SK-N-SH treated with all-trans-retinoic acid at 6 μM for 48 hours (cell line): Measurements from ENCODE around the gene LRFN2.

Experiments used
- ARNTL ChIP-seq: fragments of 450-650 bp; formaldehyde crosslinking; IDR thresholded peaks from 2 replicates; pipeline ENCODE4 v1.5.0; 2020; ENCODE audit warnings: low read depth, mild to moderate bottlenecking, moderate library complexity, borderline replicate concordance
- BACH2 ChIP-seq: fragments of 250-450 bp; sonication (Bioruptor Pico); IDR thresholded peaks from 2 replicates; pipeline ENCODE4 v1.9.0; 2021; ENCODE audit warnings: mild to moderate bottlenecking, borderline replicate concordance
- CREB5 ChIP-seq: fragments of 250-450 bp; sonication (Bioruptor Pico); IDR thresholded peaks from 2 replicates; pipeline ENCODE4 v1.5.1; 2020; ENCODE audit warnings: low read depth, mild to moderate bottlenecking, moderate library complexity
- CSDC2 ChIP-seq: fragments of 250-450 bp; sonication (Bioruptor Pico); IDR thresholded peaks from 2 replicates; pipeline ENCODE4 v1.5.0; 2020; ENCODE audit warnings: mild to moderate bottlenecking, moderate library complexity
- GLIS3 ChIP-seq: fragments of 250-450 bp; sonication (Bioruptor Pico); IDR thresholded peaks from 2 replicates; pipeline ENCODE4 v1.5.0; 2020; ENCODE audit warnings: mild to moderate bottlenecking, moderate library complexity
- OSR1 ChIP-seq: fragments of 250-450 bp; sonication (Bioruptor Pico); IDR thresholded peaks from 2 replicates; pipeline ENCODE4 v1.8.0; 2022; ENCODE audit warnings: moderate library complexity, mild to moderate bottlenecking, inconsistent platforms
- POU6F1 ChIP-seq: fragments of 250-450 bp; sonication (Bioruptor Pico); IDR thresholded peaks from 2 replicates; pipeline ENCODE4 v1.8.0; 2021; ENCODE audit warnings: low read depth, mild to moderate bottlenecking, moderate library complexity, borderline replicate concordance
- RARB ChIP-seq: fragments of 250-450 bp; sonication (Bioruptor Pico); IDR thresholded peaks from 2 replicates; pipeline ENCODE4 v1.8.0; 2021; ENCODE audit warnings: mild to moderate bottlenecking, moderate library complexity
- ZFP3 ChIP-seq: fragments of 250-450 bp; sonication (Bioruptor Pico); IDR thresholded peaks from 2 replicates; pipeline ENCODE4 v1.5.0; 2020; ENCODE audit warnings: mild to moderate bottlenecking, moderate library complexity
- ZFP30 ChIP-seq: fragments of 450-650 bp; formaldehyde crosslinking; IDR thresholded peaks from 2 replicates; pipeline ENCODE4 v1.5.0; 2022; ENCODE audit warnings: mild to moderate bottlenecking, moderate library complexity
- ZNF565 ChIP-seq: fragments of 450-650 bp; formaldehyde crosslinking; conservative IDR thresholded peaks from 2 replicates; pipeline ENCODE4 v1.5.0; 2020; ENCODE audit warnings: low read depth, mild to moderate bottlenecking, moderate library complexity
- ZNF8 ChIP-seq: fragments of 450-650 bp; formaldehyde crosslinking; IDR thresholded peaks from 2 replicates; pipeline ENCODE4 v1.5.0; 2020; ENCODE audit warnings: mild to moderate bottlenecking, moderate library complexity
- TF ChIP-seq, protein P1 (sequence below): fragments of 250-450 bp; sonication (Bioruptor Pico); IDR thresholded peaks from 2 replicates; pipeline ENCODE4 v1.8.0; 2020; ENCODE audit warnings: mild to moderate bottlenecking, moderate library complexity, borderline replicate concordance

- TF ChIP-seq ARNTL (CRISPR knock-in tag) (no peak), POU6F1 (no peak), OSR1 (CRISPR knock-in tag) (no peak), ZNF8 (no peak), ZFP30 (CRISPR knock-in tag) (no peak), ZNF565 (CRISPR knock-in tag) (no peak), RARB (CRISPR knock-in tag) (no peak), ZFP3 (no peak), CREB5 (CRISPR knock-in tag) (no peak), BACH2 (no peak), CSDC2 (CRISPR knock-in tag) (no peak), GLIS3 (CRISPR knock-in tag) (no peak)
- TF ChIP-seq, protein P1, sequence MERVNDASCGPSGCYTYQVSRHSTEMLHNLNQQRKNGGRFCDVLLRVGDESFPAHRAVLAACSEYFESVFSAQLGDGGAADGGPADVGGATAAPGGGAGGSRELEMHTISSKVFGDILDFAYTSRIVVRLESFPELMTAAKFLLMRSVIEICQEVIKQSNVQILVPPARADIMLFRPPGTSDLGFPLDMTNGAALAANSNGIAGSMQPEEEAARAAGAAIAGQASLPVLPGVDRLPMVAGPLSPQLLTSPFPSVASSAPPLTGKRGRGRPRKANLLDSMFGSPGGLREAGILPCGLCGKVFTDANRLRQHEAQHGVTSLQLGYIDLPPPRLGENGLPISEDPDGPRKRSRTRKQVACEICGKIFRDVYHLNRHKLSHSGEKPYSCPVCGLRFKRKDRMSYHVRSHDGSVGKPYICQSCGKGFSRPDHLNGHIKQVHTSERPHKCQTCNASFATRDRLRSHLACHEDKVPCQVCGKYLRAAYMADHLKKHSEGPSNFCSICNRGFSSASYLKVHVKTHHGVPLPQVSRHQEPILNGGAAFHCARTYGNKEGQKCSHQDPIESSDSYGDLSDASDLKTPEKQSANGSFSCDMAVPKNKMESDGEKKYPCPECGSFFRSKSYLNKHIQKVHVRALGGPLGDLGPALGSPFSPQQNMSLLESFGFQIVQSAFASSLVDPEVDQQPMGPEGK (CRISPR knock-in tag) = no peak
Measured at GRCh38 chr6:40505191-40505810, 81.9 kb downstream of the LRFN2 start.
